Middle frontal gyrus (tissue), 1 donor: ENCODE data around the gene GINM1.

ENCODE experiments used
- DNase-seq: peaks from one replicate; pipeline ENCODE4 v3.0.0-alpha.2; 2015; ENCODE audit warnings: low spot score; ENCODE audit errors: extremely low spot score

GINM1 gene

GRCh38 chr6:149593408-149593807 is 27.2 kb downstream of the GINM1 start:
- DNase-seq: no peak

GRCh38 chr6:149600508-149600907 is 34.3 kb downstream of the GINM1 start:
- no peak for DNase-seq

GRCh38 chr6:149608381-149608982 is 42.3 kb downstream of the GINM1 start:
- DNase-seq: no peak

- DNase-seq: no peak
Observed at GRCh38 chr6:149614337-149614736, 48.2 kb downstream of the GINM1 start.

- DNase-seq: no peak
Observed at GRCh38 chr6:149615805-149616204, 49.6 kb downstream of the GINM1 start.

- DNase-seq: no peak
Observed at GRCh38 chr6:149627672-149628071, 61.5 kb downstream of the GINM1 start.

- DNase-seq: no peak
Observed at GRCh38 chr6:149628875-149629510, 62.8 kb downstream of the GINM1 start.

GRCh38 chr6:149634315-149634714 is 68.1 kb downstream of the GINM1 start:
- DNase-seq: no peak

GRCh38 chr6:149636124-149636523 is 69.9 kb downstream of the GINM1 start:
- DNase-seq: no peak
